Measurements from ENCODE around the gene ZNF236.

DNA sequence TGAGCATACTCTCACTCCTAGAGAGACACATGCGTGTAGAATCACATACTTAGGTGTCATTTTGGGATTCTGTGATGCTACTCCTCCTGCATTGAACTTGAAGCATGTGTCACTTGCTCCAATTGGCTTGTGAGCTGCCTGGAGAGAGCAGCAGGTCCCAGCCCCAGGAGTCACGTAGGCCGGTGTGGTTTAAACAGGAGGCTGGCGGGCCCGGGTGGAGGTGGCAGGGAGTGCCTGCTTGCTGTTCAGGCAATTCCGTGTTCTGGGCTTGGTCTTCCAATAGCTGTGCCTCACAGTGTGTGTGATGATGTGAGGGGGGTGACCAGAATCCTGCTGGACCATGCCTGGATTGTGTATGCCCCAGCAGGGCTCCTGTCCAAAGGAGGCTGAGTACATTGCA, 51.0 kb downstream of the ZNF236 start:
- TF ChIP-seq POLR2A (IDR thresholded peaks at IDR 0.05), result no peak
- TF ChIP-seq, protein P1, sequence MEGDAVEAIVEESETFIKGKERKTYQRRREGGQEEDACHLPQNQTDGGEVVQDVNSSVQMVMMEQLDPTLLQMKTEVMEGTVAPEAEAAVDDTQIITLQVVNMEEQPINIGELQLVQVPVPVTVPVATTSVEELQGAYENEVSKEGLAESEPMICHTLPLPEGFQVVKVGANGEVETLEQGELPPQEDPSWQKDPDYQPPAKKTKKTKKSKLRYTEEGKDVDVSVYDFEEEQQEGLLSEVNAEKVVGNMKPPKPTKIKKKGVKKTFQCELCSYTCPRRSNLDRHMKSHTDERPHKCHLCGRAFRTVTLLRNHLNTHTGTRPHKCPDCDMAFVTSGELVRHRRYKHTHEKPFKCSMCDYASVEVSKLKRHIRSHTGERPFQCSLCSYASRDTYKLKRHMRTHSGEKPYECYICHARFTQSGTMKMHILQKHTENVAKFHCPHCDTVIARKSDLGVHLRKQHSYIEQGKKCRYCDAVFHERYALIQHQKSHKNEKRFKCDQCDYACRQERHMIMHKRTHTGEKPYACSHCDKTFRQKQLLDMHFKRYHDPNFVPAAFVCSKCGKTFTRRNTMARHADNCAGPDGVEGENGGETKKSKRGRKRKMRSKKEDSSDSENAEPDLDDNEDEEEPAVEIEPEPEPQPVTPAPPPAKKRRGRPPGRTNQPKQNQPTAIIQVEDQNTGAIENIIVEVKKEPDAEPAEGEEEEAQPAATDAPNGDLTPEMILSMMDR (IDR thresholded peaks at IDR 0.05), result no peak
